H1 (cell line): Measurements from ENCODE around the gene ADGRL3. TPM values are rescaled to one million over a fixed set of nuclear protein-coding genes. Genes with fewer than 3 reads are reported as not detected.

ENCODE experiments used
- CTCF ChIA-PET: fragments of 300-600 bp; sonication (Branson Sonifier 250); formaldehyde crosslinking; loops from one replicate; lab custom pipeline; 2021; ENCODE audit not compliant: partially characterized antibody; lab: Charles Lee
- POLR2A ChIA-PET: fragments of 300-600 bp; sonication (Branson Sonifier 250); formaldehyde crosslinking; loops from one replicate; lab custom pipeline; 2021; ENCODE audit warnings: inconsistent platforms; ENCODE audit not compliant: partially characterized antibody; lab: Charles Lee
- DNase-seq, 2 experiments: peaks; one replicate each; pipeline versions ENCODE4 v3.0.0 to v3.0.0-alpha.2; 2010 to 2022; ENCODE audit warnings: low spot score in 2 of 2, low read depth in 1 of 2, mixed read lengths in 1 of 2
- FAIRE-seq: peaks from 2 replicates; lab custom pipeline; 2011; peaks lifted over from hg19 to GRCh38; lab: Jason Lieb, UNC
- H2AFZ ChIP-seq: 2 replicates; pipeline ENCODE4 v1.8.1; 2012; ENCODE audit warnings: low read length, inconsistent platforms
- H2AK5ac ChIP-seq: 2 replicates; pipeline ENCODE4 v1.6.1; 2013; ENCODE audit warnings: low read depth, low read length
- H2BK120ac ChIP-seq: replicated peaks from 2 replicates; pipeline ENCODE3; 2013; ENCODE audit warnings: low read depth, low read length, inconsistent platforms
- H2BK12ac ChIP-seq: 2 replicates; pipeline ENCODE4 v1.6.1; 2013; ENCODE audit warnings: low read depth, low read length
- H2BK15ac ChIP-seq: 2 replicates; pipeline ENCODE4 v1.6.1; 2013; ENCODE audit warnings: low read length
- H2BK20ac ChIP-seq: 2 replicates; pipeline ENCODE4 v1.6.1; 2013; ENCODE audit warnings: low read length
- H2BK5ac ChIP-seq: 2 replicates; pipeline ENCODE4 v1.6.1; 2013; ENCODE audit warnings: low read depth, low read length
- H3K14ac ChIP-seq: 2 replicates; pipeline ENCODE4 v1.6.1; 2013; ENCODE audit warnings: inconsistent platforms; ENCODE audit not compliant: insufficient read length
- H3K18ac ChIP-seq: 2 replicates; pipeline ENCODE4 v1.6.1; 2013; ENCODE audit warnings: low read length; ENCODE audit errors: extremely low read depth
- H3K23ac ChIP-seq: 2 replicates; pipeline ENCODE4 v1.6.1; 2013; ENCODE audit warnings: inconsistent platforms; ENCODE audit not compliant: insufficient read length
- H3K23me2 ChIP-seq: 2 replicates; pipeline ENCODE4 v1.6.1; 2013; ENCODE audit warnings: low read depth, low read length
- H3K27ac ChIP-seq: 2 replicates; pipeline ENCODE4 v1.6.1; 2011; ENCODE audit warnings: low read depth, low read length, inconsistent platforms
- H3K27me3 ChIP-seq, 4 experiments: replicated peaks in 1 of 4; 1 replicate in 1 of 4; 2 replicates in 3 of 4; pipeline versions ENCODE4 v1.6.1 to v1.8.1; 2011 to 2013; ENCODE audit warnings: low read length in 3 of 4, mild to moderate bottlenecking in 3 of 4, inconsistent platforms in 2 of 4, mixed read lengths in 2 of 4, moderate library complexity in 1 of 4; ENCODE audit not compliant: control insufficient read depth in 3 of 4, insufficient read depth in 3 of 4; ENCODE audit errors: extremely low read depth in 1 of 4
- H3K36me3 ChIP-seq, 4 experiments: 2 replicates each; pipeline versions ENCODE4 v1.6.1 to v1.8.1; 2011 to 2013; ENCODE audit warnings: mild to moderate bottlenecking in 4 of 4, low read length in 3 of 4, moderate library complexity in 2 of 4, control low read depth in 1 of 4, inconsistent platforms in 1 of 4; ENCODE audit not compliant: insufficient read depth in 4 of 4, control insufficient read depth in 2 of 4
- H3K4ac ChIP-seq: replicated peaks from 2 replicates; pipeline ENCODE3; 2013; ENCODE audit warnings: low read length, low read depth, mixed read lengths, inconsistent platforms; ENCODE audit not compliant: insufficient read length
- H3K4me1 ChIP-seq, 4 experiments: replicated peaks in 1 of 4; 1 replicate in 1 of 4; 2 replicates in 3 of 4; pipeline versions ENCODE4 v1.6.1 to v1.8.1; 2011 to 2013; ENCODE audit warnings: low read length in 3 of 4, inconsistent platforms in 2 of 4, mixed read lengths in 1 of 4; ENCODE audit not compliant: insufficient read depth in 4 of 4, control insufficient read depth in 3 of 4
- H3K4me2 ChIP-seq, 2 experiments: 2 replicates each; pipeline versions ENCODE4 v1.6.1 to v1.8.1; 2011 to 2013; ENCODE audit warnings: low read depth in 2 of 2, low read length in 2 of 2, control low read depth in 1 of 2, inconsistent platforms in 1 of 2, mild to moderate bottlenecking in 1 of 2; ENCODE audit not compliant: insufficient read depth in 1 of 2
- H3K4me3 ChIP-seq, 4 experiments: fragments of 200-600, 300-600 bp in 1 of 4; sonication (generic), shearing (Covaris generic), sonication (Bioruptor Twin) in 1 of 4; 2 replicates each; pipeline versions ENCODE4 v1.5.1 to v1.8.1; 2011 to 2016; ENCODE audit warnings: low read length in 4 of 4, low read depth in 3 of 4, control low read depth in 2 of 4, inconsistent platforms in 2 of 4, mild to moderate bottlenecking in 2 of 4, mixed read lengths in 1 of 4, moderate library complexity in 1 of 4; ENCODE audit not compliant: insufficient read depth in 2 of 4; ENCODE audit errors: extremely low read depth in 1 of 4
- H3K56ac ChIP-seq: replicated peaks from 2 replicates; pipeline ENCODE3; 2013; ENCODE audit warnings: low read depth, mild to moderate bottlenecking, mixed read lengths, low read length, inconsistent platforms; ENCODE audit not compliant: insufficient read length
- H3K79me1 ChIP-seq: 2 replicates; pipeline ENCODE4 v1.6.1; 2013; ENCODE audit warnings: low read depth, low read length, control low read depth
- H3K79me2 ChIP-seq, 2 experiments: 2 replicates each; pipeline versions ENCODE4 v1.6.1 to v1.8.1; 2012 to 2013; ENCODE audit warnings: low read length in 2 of 2, mild to moderate bottlenecking in 2 of 2, inconsistent platforms in 1 of 2; ENCODE audit not compliant: insufficient read depth in 2 of 2, control insufficient read depth in 1 of 2
- H3K9ac ChIP-seq, 4 experiments: replicated peaks in 1 of 4; 1 replicate in 1 of 4; 2 replicates in 3 of 4; pipeline versions ENCODE4 v1.6.1 to v1.8.1; 2011 to 2013; ENCODE audit warnings: low read depth in 3 of 4, low read length in 3 of 4, control low read depth in 2 of 4, mild to moderate bottlenecking in 2 of 4, moderate library complexity in 2 of 4, inconsistent platforms in 1 of 4; ENCODE audit errors: extremely low read depth in 1 of 4
- H3K9me3 ChIP-seq, 2 experiments: 2 replicates each; pipeline versions ENCODE4 v1.6.1 to v1.8.1; 2012 to 2013; ENCODE audit warnings: mild to moderate bottlenecking in 2 of 2, moderate library complexity in 2 of 2, control low read depth in 1 of 2, inconsistent platforms in 1 of 2, low read depth in 1 of 2, low read length in 1 of 2, mixed read lengths in 1 of 2; ENCODE audit not compliant: insufficient read depth in 2 of 2
- H4K20me1 ChIP-seq, 2 experiments: replicated peaks in 1 of 2; 2 replicates each; pipeline versions ENCODE3 to v1.8.1; 2011 to 2013; ENCODE audit warnings: inconsistent platforms in 2 of 2, low read length in 2 of 2, mild to moderate bottlenecking in 1 of 2; ENCODE audit not compliant: insufficient read depth in 2 of 2, control insufficient read depth in 1 of 2
- H4K5ac ChIP-seq: 2 replicates; pipeline ENCODE4 v1.6.1; 2013; ENCODE audit warnings: low read length, low read depth, mixed read lengths, inconsistent platforms; ENCODE audit not compliant: insufficient read length
- H4K8ac ChIP-seq: 2 replicates; pipeline ENCODE4 v1.8.0; 2013; ENCODE audit warnings: mild to moderate bottlenecking, moderate library complexity, low read length, inconsistent platforms; ENCODE audit not compliant: insufficient read depth; ENCODE audit errors: extremely low read depth
- H4K91ac ChIP-seq: replicated peaks from 2 replicates; pipeline ENCODE3; 2013; ENCODE audit warnings: low read length, mixed read lengths, inconsistent platforms; ENCODE audit not compliant: insufficient read length
- BCL11A ChIP-seq, 2 experiments: IDR thresholded peaks; one replicate each; pipeline ENCODE4 v1.6.1; 2011; ENCODE audit warnings: low read depth in 2 of 2, low read length in 2 of 2, mild to moderate bottlenecking in 2 of 2
- MAFK ChIP-seq: IDR thresholded peaks from 2 replicates; pipeline ENCODE4 v1.6.1; 2012; ENCODE audit warnings: low read depth, mild to moderate bottlenecking, improper control_type of control experiment, low read length
- polyA plus RNA-seq, 7 experiments: library from polyadenylated mRNA; depleted of rRNA in 3 of 7; stranded (reverse) in 5 of 7; unstranded in 2 of 7; fragments of >200 nt in 5 of 7; fragments of 200-250 nt in 2 of 7; gene quantifications; 1 replicate in 5 of 7; 2 replicates in 1 of 7; 4 replicates in 1 of 7; pipeline versions ENCODE4 v1.2.1 to v1.2.3, GENCODE V29; 2011 to 2013; ENCODE audit warnings: missing spikeins in 2 of 7, mixed read lengths in 2 of 7
- total RNA-seq: library from RNA; stranded (reverse); fragmentation: NEBNext Ultra II Directional; extraction: Animal tissue kit (Norgen Biotek cat#: 25700); gene quantifications from 2 replicates; pipeline ENCODE4 v1.2.1, GENCODE V29; 2021

Gene ADGRL3
- total and polyA plus RNA-seq, 2 of the 8 experiments (the other 6 are each of a cell fraction or from before 2014, with no cell fraction given): 6.6 to 13.0 TPM

DNA sequence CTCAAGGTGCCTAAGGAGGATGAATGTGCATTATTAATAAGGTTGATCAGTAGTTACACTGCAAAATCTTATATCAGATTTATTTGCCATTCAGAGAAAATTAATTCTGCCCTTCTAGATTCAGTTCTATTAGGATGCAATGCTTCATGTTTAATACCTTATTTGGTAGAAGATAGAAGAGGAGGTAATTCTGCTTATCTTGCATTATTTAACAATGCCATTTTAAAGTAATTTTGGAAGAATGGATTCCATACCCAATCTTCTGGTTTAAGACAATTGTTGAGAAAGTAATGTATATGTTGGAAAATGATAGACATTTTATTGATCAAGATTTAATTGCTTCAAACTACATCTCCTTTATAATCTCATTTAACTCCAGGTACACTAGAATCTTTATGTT lies 360.9 kb downstream of the ADGRL3 start:
- POLR2A ChIA-PET: no interaction called here
- H3K18ac ChIP-seq: no peak overlapping the region
- FAIRE-seq: no peak

More for the DNA sequence above, 360.9 kb downstream of the ADGRL3 start:
- TF ChIP-seq MAFK: 0 out of 2 replicates have a peak, but pooled peaks have one; percentile 48
- TF ChIP-seq BCL11A (IDR thresholded peaks at IDR 0.05; ENCODE audit: low read depth in 2 of 2, low read length in 2 of 2): no peak
- Histone ChIP-seq H3K27me3 (no peaks in the 10 kb centered on the region), H3K14ac (no peak overlapping the region), H3K9ac (no peak overlapping the region), H3K4me2 (no peak overlapping the region), H3K4me1 (no peaks in the 10 kb centered on the region), H3K56ac (no peak overlapping the region), H2BK5ac (no peak overlapping the region), H3K79me2 (no peaks in the 10 kb centered on the region), H2BK15ac (no peak overlapping the region), H2AK5ac (no peak overlapping the region), H3K27ac (no peak overlapping the region), H3K79me1 (no peaks in the 10 kb centered on the region), H3K23ac (no peak overlapping the region), H4K8ac (no peak overlapping the region), H3K4ac (no peak overlapping the region), H4K5ac (no peak overlapping the region), H2BK20ac (no peak overlapping the region), H2BK120ac (no peak overlapping the region), H3K4me3 (no peak overlapping the region), H3K36me3 (no peaks in the 10 kb centered on the region), H2AFZ (no peak overlapping the region), H3K23me2 (no peaks in the 10 kb centered on the region), H4K20me1 (no peaks in the 10 kb centered on the region), H2BK12ac (no peak overlapping the region), H3K9me3 (no peaks in the 10 kb centered on the region), H4K91ac (no peak overlapping the region)
- no peak for DNase-seq
- CTCF ChIA-PET: no interaction called here
